Measurements from ENCODE around the gene TCF21.

- TF ChIP-seq CTCF (conservative IDR thresholded peaks at IDR 0.05; ENCODE audit: low read depth, low read length) (no peak), EZH2 (IDR thresholded peaks at IDR 0.05; ENCODE audit: borderline replicate concordance, low read depth, low read length, poor library complexity, severe bottlenecking) (peak; percentile 67)
Measured at GRCh38 chr6:133889557-133890403, 867 bp downstream of the TCF21 start.

All from A673 (cell line).